Spleen (tissue), 7 donors: ENCODE measurements around the gene CBFA2T2.

ENCODE experiments used
- POLR2A ChIP-seq, 3 donors: fragments of 450-650 bp; IDR thresholded peaks; one replicate each; pipeline ENCODE4 v1.5.1; 2017; ENCODE audit warnings: antibody characterized with exemption in 3 of 3, mild to moderate bottlenecking in 1 of 3
- POLR2AphosphoS5 ChIP-seq, 3 donors: sonication (generic); formaldehyde crosslinking; IDR thresholded peaks; one replicate each; pipeline ENCODE4 v1.5.1; 2017; ENCODE audit warnings: antibody characterized with exemption in 3 of 3
- TF ChIP-seq, protein P1 (sequence below), 11 experiments: fragments of 200-600 bp in 7 of 11; fragments of 450-650 bp in 4 of 11; sonication (generic) in 4 of 11; IDR thresholded peaks in 8 of 11; conservative IDR thresholded peaks in 3 of 11; 1 replicate in 7 of 11; 2 replicates in 4 of 11; pipeline versions ENCODE4 v1.4.0 to v1.8.0; 2016 to 2021; ENCODE audit warnings: antibody characterized with exemption in 11 of 11, inconsistent platforms in 4 of 11, mild to moderate bottlenecking in 1 of 11
- donor health status: DM: no; HTN: no; CAD: no; lungs with moderate emphysema.
- donor health status: DM: no; HTN: no; CAD: no.
- donor health status: DM: no; HTN: no; CAD: no.

DNA sequence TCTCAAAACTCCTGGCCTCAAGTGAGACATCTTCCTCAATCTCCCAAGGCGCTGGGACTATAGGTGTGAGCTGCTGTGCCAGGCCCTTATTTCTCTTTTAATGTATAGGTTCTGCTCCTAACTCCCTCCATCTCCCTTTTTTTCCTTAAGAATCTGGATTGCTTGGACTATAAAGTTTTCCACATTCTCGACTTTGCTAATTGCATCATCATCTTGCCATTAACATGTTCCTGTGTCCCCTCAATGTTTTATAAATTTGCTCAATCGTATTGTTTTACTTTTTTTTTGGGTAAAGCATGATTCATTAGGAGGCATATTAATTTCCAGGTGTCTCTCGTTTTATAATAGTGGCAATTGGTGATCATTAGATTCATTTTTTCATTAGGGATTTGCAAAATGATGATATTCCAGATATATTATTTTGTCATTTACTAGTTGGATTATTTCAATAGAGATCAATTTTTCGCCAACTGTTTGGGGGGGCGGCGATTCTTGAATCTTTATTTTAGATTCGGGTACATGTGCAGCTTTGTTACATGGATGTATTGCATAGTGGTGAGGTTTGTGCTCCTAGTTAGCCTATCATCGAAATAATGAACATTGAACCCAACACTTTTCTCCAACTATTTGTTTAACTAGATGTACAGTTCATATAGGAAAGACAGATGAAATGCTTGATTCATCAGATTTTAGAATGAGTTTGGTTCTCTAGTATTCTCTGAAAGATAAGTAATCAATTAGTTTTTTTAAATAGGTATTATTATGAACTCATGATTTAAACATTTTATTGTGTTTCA is 68.7 kb downstream of the CBFA2T2 start:
- TF ChIP-seq POLR2AphosphoS5 (IDR thresholded peaks at IDR 0.05) (no peak), POLR2A (IDR thresholded peaks at IDR 0.05) (no peak)
- TF ChIP-seq, protein P1, sequence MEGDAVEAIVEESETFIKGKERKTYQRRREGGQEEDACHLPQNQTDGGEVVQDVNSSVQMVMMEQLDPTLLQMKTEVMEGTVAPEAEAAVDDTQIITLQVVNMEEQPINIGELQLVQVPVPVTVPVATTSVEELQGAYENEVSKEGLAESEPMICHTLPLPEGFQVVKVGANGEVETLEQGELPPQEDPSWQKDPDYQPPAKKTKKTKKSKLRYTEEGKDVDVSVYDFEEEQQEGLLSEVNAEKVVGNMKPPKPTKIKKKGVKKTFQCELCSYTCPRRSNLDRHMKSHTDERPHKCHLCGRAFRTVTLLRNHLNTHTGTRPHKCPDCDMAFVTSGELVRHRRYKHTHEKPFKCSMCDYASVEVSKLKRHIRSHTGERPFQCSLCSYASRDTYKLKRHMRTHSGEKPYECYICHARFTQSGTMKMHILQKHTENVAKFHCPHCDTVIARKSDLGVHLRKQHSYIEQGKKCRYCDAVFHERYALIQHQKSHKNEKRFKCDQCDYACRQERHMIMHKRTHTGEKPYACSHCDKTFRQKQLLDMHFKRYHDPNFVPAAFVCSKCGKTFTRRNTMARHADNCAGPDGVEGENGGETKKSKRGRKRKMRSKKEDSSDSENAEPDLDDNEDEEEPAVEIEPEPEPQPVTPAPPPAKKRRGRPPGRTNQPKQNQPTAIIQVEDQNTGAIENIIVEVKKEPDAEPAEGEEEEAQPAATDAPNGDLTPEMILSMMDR (IDR thresholded peaks at IDR 0.05 in 8 of 11, conservative IDR thresholded peaks at IDR 0.05 in 3 of 11) = no peak
